HG03196 (cell line): Measurements from ENCODE around the gene SCAPER.

ENCODE experiments used
- ATAC-seq: cut with Tn5 transposase; IDR thresholded peaks from one replicate; pipeline ENCODE4 v1.9.1; 2021; ENCODE audit not compliant: unreplicated experiment

SCAPER gene, protein sequence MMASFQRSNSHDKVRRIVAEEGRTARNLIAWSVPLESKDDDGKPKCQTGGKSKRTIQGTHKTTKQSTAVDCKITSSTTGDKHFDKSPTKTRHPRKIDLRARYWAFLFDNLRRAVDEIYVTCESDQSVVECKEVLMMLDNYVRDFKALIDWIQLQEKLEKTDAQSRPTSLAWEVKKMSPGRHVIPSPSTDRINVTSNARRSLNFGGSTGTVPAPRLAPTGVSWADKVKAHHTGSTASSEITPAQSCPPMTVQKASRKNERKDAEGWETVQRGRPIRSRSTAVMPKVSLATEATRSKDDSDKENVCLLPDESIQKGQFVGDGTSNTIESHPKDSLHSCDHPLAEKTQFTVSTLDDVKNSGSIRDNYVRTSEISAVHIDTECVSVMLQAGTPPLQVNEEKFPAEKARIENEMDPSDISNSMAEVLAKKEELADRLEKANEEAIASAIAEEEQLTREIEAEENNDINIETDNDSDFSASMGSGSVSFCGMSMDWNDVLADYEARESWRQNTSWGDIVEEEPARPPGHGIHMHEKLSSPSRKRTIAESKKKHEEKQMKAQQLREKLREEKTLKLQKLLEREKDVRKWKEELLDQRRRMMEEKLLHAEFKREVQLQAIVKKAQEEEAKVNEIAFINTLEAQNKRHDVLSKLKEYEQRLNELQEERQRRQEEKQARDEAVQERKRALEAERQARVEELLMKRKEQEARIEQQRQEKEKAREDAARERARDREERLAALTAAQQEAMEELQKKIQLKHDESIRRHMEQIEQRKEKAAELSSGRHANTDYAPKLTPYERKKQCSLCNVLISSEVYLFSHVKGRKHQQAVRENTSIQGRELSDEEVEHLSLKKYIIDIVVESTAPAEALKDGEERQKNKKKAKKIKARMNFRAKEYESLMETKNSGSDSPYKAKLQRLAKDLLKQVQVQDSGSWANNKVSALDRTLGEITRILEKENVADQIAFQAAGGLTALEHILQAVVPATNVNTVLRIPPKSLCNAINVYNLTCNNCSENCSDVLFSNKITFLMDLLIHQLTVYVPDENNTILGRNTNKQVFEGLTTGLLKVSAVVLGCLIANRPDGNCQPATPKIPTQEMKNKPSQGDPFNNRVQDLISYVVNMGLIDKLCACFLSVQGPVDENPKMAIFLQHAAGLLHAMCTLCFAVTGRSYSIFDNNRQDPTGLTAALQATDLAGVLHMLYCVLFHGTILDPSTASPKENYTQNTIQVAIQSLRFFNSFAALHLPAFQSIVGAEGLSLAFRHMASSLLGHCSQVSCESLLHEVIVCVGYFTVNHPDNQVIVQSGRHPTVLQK (N-terminal part only)

GRCh38 chr15:76905013-76905839 is at the start of gene SCAPER:
Gene SCAPER, minus strand, starts transcription at chr15:76905340. Its CDS starts 21,523 bp downstream, at chr15:76883817.
- ATAC-seq, result peak; percentile 88

GRCh38 chr15:76954744-76955143 is 49.6 kb upstream of the SCAPER start:
- ATAC-seq, result no peak

DNA sequence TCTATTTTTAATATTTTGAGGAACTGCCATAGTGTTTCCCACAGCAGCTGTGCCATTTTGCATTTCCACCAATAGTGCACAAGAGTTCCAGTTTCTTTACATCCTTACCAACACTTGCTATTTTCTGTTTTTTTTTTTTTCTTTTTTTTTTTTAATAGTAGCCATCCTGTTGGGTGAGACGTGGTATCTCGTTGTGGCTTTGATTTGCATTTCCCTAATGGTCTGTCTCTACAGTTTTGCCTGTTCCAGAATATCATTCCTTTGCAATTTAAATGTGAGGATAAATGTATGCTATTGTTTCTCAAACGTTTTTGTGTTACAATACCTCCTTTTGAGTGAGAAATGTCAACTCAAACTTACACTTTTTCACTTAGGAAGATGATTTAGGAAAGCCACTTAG is 48.8 kb upstream of the SCAPER start:
- no peak for ATAC-seq

DNA sequence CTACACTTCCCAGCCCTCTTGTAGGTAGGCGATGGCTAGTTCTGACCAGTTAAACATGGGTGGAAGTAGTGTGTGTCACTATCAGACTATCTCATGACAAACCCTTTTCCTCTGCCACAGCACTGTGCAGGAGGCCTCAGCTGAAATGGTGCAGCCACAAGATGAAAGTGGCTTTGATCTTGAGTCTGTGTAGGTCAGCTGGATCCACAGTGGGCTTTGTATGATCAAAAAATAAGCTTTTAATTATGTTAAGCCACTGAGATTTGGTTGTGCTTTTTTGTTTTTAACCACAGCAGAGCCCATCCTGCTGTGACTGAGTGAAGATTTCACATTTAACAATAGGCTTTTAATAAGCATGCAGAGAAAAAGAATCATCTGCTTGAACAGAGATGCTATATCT is 46.1 kb upstream of the SCAPER start:
- no peak for ATAC-seq

DNA sequence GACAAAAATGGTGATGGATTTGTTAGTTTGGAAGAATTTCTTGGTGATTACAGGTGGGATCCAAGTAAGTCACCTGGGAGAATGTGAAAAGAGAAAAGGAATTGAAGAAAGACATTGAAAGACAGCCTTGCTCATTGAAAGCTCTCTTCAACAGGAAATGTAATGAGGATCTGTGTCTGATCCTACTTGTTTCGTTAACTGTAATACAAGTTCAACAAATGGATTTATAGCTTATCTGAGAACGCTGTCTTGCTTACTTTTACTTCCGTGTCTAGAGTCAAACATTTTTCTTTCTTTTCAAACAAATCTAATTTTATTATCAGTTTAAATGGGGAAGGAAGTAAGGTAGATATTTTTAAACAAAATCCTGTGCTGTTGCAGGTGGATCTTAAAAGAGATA is 42.3 kb upstream of the SCAPER start:
- ATAC-seq, result no peak

DNA sequence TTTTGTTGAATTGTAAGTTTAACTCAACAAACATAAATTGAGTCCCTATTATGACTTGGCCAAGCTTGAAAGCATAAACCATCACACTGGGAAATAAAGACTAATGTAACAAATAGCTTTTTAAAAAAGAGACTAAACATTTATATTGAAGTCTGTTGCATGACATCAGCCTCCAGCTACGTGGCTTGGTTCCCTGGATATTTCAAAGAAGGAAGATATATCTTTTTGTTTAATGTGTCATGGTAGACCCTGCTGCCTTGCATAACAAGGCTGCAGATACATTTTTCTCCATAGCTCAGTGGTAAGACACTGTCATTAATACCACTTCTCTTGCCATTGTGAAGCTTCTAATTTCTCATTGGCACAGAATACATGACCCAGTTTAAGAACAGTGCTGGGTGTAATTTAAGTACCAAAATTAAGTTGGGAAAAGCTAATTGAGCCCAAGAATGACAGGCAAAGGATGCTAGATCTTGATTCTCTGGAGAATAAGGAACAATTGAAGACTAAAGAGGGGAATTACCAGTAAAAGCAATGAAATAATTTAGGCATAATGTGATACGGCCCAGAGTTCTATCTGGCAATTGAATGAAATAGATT is 40.5 kb upstream of the SCAPER start:
- ATAC-seq, result no peak

DNA sequence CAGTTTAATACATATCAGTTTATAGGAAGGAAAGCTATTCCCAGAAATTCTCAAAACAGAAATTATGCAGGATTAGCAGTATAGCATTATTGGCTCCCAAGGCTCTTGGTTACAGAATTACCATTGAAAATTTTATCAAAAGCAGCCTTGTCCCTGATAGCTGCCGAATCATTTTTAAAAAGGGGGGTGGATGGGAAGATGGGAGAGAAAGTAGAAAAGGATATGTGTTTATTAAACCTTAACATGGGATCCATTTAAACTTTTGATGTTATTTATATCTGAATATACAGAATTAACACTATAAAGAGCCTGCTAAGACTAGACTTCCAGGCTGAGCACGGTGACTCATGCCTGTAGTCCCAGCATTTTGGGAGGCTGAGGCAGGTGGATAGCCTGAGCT is 37.2 kb upstream of the SCAPER start:
- ATAC-seq, result no peak

GRCh38 chr15:76941636-76942035 is 36.5 kb upstream of the SCAPER start:
- no peak for ATAC-seq

DNA sequence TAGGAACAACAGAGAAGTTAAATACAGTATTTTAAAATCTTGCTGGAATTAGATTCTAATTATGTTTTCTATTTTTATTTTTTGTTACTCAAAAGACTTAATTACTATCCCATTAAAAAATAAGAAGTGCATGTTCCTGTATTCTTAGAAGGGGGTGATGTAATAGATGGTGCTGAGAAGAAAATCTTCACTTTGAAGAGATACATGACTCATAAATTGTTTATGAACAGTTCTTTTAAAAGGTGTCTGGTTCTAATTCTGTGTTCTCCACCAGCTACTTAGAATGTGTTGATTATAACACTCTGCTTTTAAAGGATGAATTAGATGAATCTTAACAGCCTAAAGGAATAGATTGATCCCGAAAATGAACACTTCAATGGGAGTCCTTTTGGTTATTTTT is 34.6 kb upstream of the SCAPER start:
- ATAC-seq, result no peak

DNA sequence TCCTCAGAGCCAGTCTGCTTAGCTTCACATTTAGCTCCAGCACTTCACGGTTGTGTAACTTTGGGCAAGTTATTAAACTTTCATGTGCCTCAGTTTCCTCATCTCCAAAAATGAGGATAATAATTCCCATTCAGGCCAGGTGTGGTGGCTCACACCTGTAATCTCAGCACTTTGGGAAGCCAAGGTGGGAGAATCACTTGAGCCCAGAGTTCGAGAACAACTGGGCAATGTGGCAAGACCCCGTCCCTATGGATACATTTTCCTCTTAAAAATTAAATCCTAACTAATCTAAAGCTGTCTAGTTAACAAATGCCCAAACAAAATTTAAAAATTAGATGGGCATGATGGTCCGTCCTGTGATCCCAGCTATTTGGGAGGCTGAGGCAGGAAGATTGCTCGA is 33.6 kb upstream of the SCAPER start:
- no peak for ATAC-seq

- ATAC-seq, result no peak
These were observed 31.5 kb upstream of the SCAPER start for GRCh38 chr15:76936671-76937070.

DNA sequence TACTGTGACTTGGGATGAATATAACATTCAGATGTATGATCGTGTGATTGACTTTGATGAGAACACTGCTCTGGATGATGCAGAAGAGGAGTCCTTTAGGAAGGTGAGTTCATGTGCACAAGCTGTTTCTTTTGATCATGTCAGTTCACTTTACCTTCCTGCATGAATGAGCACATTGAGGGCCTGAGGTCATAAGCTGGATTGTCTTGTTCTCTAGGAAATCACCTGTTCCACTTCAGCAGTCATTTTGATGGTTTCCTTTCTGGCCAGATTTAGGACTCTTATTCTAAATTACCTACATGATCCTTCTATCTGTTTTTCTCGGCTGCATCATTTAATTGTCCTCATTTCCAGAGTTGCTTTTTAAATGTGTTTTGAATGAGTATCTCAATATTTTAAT is 30.5 kb upstream of the SCAPER start:
- ATAC-seq, result no peak

- no peak for ATAC-seq
These were observed 27.2 kb upstream of the SCAPER start for GRCh38 chr15:76932135-76932966.

DNA sequence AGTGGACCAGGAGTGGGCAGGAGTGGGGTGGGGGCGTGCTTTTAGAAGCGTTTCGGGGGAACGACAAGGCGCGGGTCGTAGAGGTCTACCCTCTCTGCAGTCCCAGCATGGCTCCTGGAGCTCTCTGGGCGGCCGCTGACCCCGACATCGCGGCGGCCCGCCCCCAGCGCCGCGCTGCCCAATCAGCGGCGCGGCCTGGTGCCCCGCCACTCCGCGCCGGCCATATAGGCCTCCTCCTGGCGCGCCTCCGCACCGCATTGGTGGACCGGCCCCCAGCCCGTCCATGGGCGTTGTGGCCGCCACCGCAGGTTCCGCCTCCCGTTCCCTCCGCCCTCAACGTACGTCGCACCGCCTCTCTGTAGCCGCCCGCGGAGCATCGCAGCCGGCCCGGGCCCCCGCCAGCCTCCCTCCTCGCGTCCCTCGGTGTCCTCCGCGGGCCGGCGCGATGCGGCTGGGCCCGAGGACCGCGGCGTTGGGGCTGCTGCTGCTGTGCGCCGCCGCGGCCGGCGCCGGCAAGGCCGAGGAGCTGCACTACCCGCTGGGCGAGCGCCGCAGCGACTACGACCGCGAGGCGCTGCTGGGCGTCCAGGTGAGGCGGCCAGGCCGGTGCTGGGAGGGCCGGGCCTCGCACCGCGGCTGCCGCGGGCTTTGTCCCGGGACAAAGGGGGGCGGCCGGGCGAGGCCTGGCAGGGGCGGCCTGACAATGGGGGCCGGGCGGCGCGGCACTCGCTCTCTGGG is 26.4 kb upstream of the SCAPER start, which contains the start of gene RCN2:
Gene RCN2 (plus strand): TSS at position 353 of the 738 bp plus-strand sequence. CDS start 93 bp downstream, at position 446.
- ATAC-seq, result peak; percentile 98

GRCh38 chr15:76930831-76931396 is 25.8 kb upstream of the SCAPER start:
- no peak for ATAC-seq

DNA sequence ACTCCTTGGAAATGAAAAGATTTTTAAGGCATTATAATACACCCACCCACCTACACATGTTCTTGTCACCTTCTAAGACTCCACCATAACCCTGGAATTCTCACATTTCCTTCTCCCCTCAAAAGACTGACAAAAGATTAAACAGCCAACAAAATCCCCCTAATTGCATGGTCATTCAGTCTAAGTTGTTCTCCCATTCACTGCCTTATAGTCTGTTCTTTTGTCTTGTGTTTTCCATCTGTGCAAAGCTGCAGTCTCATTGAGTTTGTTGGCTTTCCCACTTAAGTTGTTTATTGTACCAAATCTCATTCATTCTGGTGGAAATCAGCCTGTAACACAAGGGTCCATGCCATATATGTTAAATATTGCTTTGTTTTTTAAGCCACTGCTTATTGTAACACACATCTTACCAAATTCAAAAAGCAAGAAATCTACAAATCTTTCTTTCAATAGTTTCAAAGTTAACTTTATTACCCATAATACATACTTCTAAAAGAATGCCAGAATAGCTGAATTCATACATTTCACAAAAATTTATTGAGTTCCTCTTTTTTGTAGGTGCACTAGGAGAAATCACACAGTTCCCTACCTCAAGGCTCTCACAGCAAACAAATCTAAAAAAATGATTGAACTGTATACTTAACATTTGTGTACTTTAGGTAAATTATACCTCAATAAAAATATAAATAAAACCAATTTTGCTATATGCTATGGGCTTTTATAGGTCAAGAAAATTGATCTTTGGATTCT is 24.0 kb upstream of the SCAPER start:
- ATAC-seq, result no peak

DNA sequence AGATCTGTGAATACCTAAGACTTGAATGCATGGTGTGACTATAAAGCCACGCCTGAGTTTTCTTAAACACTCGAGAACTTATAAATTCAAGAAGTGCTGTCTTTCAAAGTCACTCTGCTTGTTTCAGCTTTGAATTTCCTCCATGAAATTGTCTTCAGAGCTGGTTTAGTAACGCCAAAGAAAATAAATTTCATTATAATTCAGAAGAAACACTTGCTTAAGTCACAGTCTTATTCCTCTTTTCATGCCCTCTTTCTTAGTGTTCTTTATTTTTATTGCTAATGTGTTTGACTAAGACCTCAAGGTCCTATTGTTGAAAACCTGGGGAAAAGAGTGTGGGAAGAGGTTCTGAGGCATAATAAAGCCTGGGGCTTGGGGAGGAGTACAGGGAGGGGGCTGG is 23.1 kb upstream of the SCAPER start:
- no peak for ATAC-seq
